GM19193 (cell line): ENCODE results near the gene RABGAP1L.

ENCODE experiments used
- POLR2A ChIP-seq: IDR thresholded peaks from 4 replicates; pipeline ENCODE4 v1.6.1; 2011; ENCODE audit not compliant: insufficient read depth, insufficient read length; ENCODE audit errors: extremely low read depth

The RABGAP1L gene

DNA sequence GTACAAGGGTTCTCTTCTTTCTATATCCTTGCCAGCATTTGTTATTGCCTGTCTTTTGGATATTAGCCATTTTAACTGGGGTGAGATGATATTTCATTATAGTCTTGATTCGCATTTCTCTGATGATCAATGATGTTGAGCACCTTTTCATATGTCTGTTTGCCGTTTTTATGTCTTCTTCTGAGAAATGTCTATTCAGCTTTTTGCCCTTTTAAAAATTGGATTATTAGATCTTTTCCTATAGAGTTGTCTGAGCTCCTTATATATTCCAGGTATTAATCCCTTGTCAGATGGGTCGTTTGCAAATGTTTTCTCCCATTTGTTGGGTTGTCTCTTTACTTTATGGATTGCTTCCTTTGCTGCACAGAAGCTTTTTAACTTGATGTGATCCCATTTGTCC, 883.3 kb downstream of the RABGAP1L start:
- TF ChIP-seq POLR2A, result no peak

DNA sequence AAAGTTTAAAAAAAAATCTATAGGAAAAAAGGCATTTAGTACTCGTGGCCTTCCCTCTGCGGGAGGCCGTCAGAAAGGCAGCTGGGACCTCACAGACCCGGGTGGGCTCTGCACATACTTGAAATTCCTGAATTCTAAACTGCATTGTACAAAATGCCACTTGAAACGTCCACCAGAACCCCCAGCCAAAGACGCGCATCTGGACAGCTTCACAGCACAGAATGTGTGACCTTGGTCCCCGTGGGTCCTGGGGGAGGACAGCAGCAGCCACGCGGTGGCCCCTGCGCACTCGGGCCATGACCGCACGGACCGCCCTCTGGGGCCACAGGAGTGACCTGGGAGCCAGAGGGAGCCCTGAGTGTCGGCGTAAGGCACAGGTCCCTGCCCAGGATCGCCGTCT, 884.5 kb downstream of the RABGAP1L start:
- TF ChIP-seq POLR2A, result no peak
